NCI-H748 (cell line): ENCODE data around the gene GANAB.
A peak's percentile ranks its signal among the peaks of the same experiment; 100 is the strongest.
"Not testable (repeated sequence)": the region's sequence is repeated elsewhere in the genome, so short reads cannot be mapped to it uniquely, and the experiment has no call there.

Experiments used
- DNase-seq: peaks from one replicate; lab custom pipeline; 2025; ENCODE audit not compliant: unreplicated experiment; lab: John Stamatoyannopoulos, UW

GANAB gene

DNA sequence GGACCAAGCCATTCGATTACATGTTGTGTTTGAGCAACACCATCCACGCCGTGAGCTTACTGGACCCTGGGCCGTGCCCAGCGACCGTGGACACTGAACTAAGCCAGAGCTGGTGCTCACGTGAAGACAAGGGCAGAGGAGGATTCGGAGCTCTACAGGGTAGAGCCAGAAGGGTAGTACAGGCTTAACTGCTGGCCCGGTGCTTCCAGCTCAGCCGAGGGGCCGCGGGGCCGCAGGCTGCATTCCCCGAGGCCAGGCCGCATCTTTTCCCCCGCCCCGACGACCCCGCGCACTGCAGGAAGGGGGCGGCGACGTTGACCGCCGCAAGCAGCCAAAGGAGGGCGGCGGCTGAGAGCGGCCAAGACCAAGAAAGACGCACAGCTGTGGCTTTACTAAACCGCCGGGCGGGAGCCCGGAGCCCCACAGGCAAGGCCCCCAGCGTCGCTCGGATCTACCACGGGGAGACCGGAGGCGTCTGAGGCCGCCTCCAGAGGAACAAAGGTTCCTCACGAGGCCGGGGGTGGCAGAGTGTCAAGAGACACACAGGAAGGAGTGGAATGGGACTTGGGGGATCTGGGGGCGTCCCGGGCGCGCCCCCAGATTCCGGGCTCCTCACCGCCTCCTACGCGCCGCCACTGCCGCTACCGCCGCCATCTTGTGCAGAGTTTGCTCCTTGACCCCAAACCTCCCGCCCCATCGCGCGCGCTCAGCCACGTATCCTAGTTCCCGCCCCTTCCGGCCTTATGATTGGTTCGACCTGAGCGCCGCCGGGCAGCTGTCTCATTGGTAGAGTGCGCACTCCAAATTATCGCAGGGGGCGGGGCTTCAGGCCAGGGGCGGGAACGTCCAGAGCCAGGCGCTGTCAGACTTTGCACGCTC lies at the start of gene GANAB:
GANAB (minus strand) TSS at position 668 of the 879 bp plus-strand sequence; CDS start at position 654, 14 bp downstream.
- DNase-seq, result peak; percentile 98

DNA sequence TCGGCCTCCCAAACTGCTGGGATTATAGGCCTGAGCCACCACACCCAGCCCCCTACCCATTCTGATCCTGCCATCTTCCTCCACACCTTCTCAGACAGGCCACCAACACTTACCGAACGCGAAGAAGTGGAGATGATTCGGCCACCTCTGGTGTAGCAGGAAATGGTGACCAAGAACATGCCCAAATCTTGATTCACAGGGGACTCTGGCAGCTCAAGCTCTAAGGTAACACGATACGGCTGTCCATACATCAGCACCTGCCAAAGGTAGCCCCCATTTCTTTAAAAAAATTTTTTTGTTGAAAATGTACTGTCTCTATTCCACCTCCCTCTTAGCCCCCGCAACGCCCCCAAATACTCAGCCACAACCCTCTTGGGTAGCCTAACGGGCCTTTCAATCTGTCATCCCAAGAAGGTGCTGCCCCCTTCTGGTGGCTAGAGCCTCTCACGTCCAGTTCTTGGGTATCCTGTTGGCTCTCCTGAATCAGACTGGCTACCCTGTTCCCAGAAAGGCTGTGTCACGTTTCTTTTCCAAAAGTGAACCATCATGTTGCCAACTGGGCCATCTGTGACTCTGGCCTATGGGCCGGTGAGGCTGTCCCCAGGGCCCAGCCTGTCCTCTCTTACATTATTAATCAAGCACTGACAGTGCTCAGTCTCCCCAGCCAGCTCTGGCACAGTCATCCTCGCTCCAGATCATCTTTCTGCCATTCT lies 48.2 kb upstream of the GANAB start:
- DNase-seq, result peak; percentile 70

DNA sequence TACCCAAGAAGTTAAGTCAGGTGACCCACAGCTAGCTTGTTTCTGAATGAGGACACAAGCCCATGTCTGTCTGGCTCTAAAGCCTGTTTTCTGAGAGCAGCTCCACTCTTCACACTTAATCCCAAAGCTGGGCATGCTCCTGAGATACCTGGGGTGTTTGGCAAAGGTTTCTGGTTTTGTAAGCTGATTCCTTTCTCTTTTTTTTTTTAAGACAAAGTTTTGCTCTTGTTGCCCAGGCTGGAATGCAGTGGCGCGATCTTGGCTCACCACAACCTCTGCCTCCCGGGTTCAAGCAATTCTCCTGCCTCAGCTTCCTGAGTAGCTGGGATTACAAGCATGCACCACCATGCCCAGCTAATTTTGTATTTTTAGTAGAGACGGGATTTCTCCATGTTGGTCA lies 47.2 kb upstream of the GANAB start:
- DNase-seq, result not testable (repeated sequence)

DNA sequence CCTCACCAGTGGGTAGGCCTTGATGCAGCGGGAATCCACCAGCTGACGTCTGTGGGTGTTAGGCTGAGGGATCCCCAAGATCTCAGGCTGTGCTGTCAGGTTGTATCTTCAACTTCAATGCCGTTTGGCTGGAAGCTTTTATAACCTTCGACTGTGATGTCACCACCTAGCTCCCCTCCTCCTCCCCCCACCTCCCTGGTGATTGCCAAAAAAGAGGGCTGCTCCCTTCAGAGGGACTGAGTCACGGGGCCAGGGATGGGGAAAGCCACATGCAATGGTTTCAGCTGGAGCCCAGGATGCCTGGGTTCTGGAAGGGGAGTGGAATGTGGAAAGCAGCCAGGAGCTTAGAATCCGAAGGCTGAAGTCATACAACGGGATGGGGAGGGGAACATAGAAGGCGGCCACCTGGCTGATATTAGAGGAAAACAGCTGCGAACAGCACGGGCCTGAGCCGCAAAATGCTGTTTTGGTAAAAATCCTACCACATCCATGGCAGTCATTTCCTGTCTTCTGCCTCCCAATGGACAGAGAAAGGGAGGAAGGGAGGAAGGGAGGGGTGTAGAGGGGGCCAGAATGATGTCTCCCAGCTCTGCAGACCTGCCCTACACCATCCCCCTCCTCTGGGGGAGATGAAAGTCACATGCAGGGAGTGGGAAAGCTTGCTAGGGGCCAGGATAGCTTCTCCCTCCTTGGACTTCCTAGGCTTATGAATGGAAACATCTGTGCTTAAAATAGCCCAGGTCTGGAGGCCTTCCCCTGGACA lies 43.2 kb upstream of the GANAB start, which contains the start of gene LRRN4CL:
LRRN4CL (minus strand) TSS at position 110 of the 763 bp plus-strand sequence. CDS start 1,022 bp downstream, outside the sequence.
- DNase-seq, result no peak

DNA sequence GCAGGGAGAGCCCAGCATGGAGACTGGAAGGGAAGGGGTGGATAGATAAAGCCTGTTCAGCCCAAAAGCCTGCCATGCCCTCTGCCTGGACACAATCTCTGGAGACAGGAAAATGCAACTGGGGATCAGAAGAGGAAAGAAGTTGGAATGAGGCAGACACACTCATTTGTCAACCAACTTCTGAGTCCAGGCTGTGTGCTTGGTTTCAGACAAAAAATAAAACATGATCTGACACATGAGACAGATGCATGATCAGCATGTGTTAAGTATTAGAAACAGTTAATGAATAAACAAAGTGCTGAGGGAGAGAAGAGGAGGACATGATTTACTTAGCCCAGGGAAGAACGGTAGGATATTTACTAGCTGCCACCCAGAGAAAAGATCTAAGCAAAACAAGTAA lies 42.1 kb upstream of the GANAB start:
- DNase-seq, result no peak

DNA sequence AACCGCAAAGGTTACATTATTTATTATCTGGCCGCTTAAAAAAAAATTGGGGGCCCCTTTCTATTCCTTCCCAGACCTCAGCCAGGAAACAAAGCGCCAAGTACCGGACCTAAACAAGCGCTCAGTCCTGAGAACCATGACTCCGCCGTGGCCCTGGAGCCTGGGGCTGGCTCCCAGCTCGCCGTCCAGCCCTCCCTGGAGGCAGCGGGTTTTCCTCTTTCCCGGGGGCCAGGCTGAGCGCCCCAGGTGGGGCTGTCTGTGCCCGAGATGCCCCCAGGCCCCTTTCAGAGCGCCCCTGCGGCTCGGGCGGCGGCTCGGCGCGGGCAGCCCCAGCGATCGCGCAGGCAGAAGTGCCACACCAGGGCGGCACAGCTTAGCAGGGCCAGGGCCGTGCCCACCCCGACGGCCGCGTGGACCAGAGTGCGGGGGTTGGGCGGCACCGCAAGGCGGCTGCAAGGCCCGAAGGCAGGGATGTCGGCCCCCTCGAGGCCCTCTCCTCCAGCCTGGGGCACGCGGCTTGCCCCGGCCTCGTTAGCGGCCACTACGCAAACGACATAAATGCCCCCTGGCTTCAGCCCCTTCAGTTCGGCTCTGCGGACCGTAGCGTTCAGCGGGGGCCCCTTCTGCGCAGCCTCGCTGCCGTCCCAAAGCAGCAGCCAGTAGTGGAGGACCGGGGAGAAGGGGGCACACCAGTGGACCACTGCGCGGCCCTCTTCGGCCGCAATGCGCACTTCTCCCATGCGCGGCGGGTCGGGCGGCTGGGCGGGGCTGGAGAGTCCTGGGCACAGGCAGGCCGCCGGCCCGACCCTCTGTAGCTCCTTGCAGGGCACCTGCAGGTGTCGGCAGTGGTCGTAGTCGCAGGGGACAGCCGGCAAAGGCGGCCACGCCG lies 41.3 kb upstream of the GANAB start:
- no peak for DNase-seq

DNA sequence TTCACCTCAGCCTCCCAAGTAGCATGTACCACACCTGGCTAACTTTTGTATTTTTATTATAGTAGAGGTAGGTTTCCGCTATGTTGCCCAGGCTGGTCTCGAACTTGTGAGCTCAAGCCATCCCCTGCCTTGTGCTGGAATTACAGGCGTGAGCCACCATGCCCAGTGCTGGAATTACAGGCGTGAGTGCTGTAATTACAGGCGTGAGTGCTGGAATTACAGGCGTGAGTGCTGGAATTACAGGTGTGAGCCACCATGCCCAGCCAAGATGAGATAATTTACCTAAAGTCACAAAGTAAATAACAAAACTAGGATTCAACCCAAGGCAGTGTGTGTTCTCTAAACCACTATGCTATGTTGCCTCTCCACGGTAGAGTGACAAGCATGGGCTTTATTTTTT lies 36.1 kb upstream of the GANAB start:
- no peak for DNase-seq

DNA sequence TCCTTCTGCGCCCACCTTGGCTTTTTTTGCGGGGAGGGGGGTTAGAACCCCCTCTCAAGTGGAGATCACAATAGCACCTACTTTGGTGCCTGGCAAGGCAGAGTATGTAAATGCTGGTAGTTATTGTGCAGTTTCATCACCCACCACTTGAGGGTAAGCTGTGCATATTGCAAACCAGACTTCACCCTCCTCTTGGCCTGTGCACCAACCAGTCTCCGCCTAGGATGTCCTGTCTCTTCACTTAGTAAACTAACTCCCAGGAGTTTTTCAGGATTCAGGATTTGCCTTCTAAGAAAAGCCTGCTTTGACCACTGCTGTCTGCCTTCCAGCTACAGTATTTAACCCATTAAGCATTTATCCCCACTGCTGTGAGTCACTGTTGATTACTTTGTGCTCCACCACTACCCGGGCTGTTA lies 34.4 kb upstream of the GANAB start:
- peak; percentile 31 for DNase-seq

DNA sequence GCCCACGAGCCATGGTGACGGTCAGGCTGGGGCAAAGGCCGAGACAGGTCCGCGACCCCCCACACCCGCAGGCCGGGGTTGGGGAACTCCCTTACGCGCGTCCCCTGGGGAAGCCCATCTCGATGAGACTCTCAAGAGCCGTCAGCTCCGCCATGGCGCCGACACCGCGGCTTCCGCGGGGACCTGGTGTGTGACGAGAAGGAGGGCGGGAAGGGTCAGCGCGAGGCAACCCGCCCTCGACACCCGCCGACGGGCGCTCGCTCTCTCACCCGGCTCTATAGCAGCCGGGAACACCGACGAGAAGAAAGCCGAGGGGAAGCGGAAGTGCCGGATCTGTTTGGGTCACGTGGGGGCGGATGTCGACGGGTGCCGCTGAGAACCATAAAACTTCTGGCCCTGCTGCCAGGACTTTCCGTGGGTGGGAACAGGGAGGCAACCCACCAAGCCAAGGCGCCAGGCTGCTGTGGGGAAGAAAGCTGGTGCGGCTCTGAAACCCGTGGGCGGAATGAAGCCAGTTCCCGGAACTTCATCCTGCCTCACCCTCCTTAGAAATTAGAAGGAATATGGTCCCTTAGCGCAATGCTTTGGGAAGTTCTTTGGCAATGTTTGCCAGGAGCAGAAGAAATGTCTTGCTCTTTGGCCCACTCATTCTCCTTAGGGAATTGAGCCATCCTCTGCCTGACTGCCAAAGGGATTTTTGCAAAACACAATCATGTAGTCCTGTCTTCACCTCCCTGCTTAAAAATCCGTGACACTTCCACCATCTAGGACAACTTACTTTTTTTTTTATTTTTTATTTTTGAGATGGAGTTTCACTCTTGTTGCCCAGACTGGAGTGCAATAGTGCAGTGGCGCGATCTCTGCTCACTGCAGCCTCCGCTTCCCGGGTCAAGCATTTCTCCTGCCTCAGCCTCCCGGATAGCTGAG lies 32.6 kb upstream of the GANAB start, which contains the start of gene UBXN1:
UBXN1 (minus strand) TSS at position 304 of the 927 bp plus-strand sequence; CDS start at position 154, 150 bp downstream.
- DNase-seq, result peak; percentile 90

DNA sequence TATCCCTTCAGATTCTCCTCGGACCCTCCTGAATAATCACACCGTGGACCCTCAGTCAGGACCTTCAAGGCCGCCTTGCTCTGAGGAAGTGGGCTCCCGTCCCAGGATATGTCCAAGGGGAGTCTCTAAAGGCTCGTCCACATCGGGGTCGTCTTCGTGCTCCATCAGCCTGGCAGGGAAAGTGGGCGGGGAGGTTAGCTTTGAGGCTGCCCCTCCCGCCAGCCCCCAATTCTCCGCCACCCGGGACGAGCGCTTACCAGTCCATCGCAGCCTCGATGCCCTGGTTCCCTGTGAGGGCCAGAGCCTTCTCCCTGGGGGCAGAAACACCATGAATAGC lies 32.0 kb upstream of the GANAB start:
- no peak for DNase-seq

DNA sequence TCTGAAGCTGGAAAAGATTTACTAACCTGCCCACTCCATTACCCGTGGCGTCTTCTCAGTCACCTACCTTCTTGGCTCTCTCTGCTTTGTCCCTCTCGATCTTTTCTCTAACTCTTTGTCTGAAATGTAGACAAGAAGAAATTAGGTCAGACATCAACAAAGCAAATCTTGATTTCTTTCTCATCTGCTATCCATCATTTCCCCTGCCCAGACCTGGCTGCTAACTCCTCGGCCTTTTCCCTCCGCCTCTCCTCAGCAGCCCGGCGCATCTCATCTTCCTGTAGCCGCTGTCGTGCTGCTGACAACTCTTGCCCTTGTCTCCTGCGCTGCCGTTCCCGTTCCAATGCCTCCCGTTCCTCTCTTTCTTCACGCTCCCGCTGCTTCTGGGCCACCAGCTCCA lies 31.3 kb upstream of the GANAB start:
- DNase-seq, result no peak

DNA sequence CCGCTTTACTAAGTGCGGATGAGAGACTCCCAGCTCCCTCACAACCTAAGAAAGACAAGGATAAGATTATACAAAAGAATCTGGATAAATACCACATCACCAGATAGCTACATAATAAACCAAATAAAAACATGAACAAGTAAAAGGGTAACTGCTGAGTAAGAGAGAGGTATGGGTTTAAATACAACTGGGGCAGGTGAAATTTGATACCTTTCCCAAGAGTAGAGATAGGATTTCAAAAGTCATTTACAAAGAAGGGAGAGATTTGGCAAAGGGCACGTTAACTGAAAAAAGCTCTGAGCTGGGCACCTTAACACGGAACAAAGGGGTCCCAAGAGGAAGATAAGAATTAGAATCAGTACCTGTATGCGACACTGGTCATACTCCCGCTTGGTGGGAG lies 30.7 kb upstream of the GANAB start:
- no peak for DNase-seq

DNA sequence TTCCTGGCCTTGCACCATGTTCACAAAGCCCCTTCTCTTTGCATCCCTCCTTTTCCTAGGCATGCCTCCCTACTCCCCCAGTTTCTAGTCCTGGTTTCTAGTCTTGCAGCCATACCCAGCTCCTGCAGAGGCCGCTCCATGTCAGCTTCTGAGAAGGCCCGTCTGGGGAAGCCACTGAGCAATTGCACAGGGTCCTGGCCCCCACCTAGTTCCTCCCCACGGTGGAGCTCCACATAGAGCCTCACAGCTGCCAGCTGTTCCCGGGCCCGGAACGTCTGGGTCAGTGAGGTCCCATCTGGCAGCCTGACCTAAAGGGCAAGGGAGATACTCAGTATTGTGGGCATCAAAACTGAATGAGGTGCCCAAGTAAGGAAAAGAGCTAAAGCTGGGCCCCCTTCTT lies 30.3 kb upstream of the GANAB start:
- no peak for DNase-seq

DNA sequence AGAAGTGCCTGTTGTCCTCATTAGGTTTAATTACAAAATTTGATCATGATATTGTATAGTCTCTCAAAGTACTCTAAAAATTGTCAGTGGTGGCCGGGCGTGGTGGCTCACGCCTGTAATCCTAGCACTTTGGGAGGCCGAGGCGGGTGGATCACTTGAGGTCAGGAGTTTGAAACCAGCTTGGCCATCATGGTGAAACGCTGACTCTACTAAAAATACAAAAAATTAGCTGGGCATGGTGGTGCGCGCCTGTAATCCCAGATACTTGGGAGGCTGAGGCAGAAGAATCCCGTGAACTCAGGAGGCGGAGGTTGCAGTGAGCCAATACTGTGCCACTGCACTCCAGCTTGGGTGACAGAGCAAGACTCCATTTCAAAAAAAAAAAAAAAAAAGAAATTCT lies 29.0 kb upstream of the GANAB start:
- DNase-seq, result not testable (repeated sequence)

DNA sequence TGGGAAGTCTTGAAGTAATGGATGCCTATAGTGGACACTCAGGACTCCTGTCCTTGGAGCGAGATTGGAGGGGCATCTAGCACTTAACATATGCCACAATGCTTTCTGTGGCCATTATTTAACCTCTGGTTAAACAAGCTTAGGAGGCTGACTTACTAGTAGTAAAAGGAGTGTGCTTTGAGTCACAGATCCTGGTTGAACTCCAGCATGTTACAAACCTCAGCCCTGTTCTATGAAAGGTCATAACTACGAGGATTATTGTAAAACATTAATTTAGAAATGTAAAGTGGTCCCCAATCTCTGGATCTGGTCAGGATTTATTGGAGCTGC lies 26.7 kb upstream of the GANAB start:
- DNase-seq, result no peak

DNA sequence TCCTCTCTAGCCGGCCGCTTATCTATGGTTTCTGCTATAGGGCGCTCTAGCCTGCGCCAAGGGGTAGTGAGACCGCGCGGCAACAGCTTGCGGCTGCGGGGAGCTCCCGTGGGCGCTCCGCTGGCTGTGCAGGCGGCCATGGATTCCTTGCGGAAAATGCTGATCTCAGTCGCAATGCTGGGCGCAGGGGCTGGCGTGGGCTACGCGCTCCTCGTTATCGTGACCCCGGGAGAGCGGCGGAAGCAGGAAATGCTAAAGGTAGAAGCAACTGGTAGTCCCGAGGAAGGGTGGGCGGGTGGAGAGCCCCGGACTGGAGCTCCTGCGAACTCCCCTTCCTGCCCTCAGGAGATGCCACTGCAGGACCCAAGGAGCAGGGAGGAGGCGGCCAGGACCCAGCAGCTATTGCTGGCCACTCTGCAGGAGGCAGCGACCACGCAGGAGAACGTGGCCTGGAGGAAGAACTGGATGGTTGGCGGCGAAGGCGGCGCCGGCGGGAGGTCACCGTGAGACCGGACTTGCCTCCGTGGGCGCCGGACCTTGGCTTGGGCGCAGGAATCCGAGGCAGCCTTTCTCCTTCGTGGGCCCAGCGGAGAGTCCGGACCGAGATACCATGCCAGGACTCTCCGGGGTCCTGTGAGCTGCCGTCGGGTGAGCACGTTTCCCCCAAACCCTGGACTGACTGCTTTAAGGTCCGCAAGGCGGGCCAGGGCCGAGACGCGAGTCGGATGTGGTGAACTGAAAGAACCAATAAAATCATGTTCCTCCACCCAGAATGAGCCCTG lies 25.4 kb upstream of the GANAB start, which contains the start of the genes LBHD1 and UQCC3:
LBHD1 (minus strand) TSS at position 660 of the 782 bp plus-strand sequence. CDS start 2,236 bp downstream, outside the sequence.
UQCC3 (plus strand) TSS at position 66 of the 782 bp plus-strand sequence; CDS start at position 139, 73 bp downstream.
- DNase-seq, result peak; percentile 92

DNA sequence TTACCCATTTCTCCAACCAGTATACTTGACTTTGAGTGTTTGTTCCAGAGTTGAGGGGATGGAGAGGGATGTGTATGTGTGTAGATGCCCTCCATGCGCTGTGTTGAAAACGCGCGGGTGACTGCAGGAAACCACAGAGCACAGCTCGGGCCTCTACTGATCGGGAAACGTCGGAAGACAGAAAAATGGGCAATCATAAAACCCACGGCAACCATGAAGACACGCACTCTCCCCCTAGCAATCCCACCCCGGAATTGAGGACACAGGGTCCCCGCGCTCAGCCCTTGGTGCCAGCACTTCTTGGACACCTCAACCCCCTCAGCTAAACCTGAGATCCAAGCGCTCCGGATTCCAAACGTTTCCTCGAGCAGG lies 24.8 kb upstream of the GANAB start:
- DNase-seq, result no peak

DNA sequence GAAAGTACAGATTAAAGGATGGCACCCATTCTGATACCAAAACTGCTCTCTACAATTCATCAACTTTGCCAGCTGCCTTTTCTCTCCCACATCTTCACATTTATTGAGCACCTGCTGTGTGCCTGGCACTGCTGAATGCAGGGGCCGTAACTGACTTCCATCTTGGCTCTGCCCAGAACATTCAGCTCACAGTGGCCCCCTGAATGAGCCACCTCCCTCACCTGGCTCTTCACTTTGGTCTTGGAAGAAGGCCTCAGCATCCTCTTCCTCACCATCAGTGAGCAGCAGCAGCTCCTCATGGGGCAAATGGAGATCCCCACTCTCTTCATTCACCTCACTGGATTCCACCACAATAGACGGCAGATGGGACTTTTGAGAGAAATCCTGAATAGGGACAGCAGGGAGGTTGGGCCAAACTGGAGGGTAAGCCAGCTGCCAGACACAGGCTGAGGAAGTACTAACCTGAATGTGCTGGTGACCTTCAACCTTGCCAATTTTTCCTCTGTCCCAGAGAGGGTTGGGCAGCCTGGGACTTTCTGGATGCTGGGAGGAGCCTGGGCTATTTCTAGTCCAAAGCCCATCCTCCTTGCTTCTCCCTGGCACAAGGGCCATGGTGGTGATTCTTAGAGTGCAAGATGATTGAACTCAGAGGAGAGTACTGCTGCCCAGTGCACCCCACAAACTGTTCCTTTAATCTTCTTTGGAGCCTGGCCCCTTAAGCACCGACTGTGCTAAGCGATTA lies 23.2 kb upstream of the GANAB start:
- no peak for DNase-seq
